Stomach (tissue), 9 donors: ENCODE data around the gene DENND1B. TPM values are rescaled to one million over a fixed set of nuclear protein-coding genes. Genes with fewer than 3 reads are reported as not detected.

Source experiments
- DNase-seq, 2 donors: peaks; one replicate each; pipeline versions ENCODE4 v3.0.0 to v3.0.0-alpha.2; 2013 to 2019
- H3K27ac ChIP-seq, 5 donors: fragments of 200-600 bp in 4 of 5; sonication (generic) in 4 of 5; one replicate each; pipeline ENCODE4 v1.5.1; 2013 to 2019; ENCODE audit warnings: mild to moderate bottlenecking in 1 of 5, moderate library complexity in 1 of 5
- H3K27me3 ChIP-seq, 3 donors: fragments of 200-600 bp; sonication (generic); one replicate each; pipeline ENCODE4 v1.5.1; 2017 to 2019; ENCODE audit warnings: mixed run types in 1 of 3
- H3K36me3 ChIP-seq, 4 donors: fragments of 200-600 bp; sonication (generic); 1 replicate in 3 of 4; 2 replicates in 1 of 4; pipeline ENCODE4 v1.5.1; 2016 to 2019
- H3K4me1 ChIP-seq, 4 donors: fragments of 200-600 bp; sonication (generic); one replicate each; pipeline ENCODE4 v1.5.1; 2016 to 2019
- H3K4me3 ChIP-seq, 4 donors: fragments of 200-600 bp; sonication (generic) in 3 of 4; one replicate each; pipeline ENCODE4 v1.5.1; 2016 to 2019; ENCODE audit warnings: mild to moderate bottlenecking in 1 of 4
- H3K9me3 ChIP-seq, 4 donors: fragments of 200-600 bp; sonication (generic); one replicate each; pipeline ENCODE4 v1.5.1; 2016 to 2019
- EP300 ChIP-seq: sonication (generic); formaldehyde crosslinking; IDR thresholded peaks from one replicate; pipeline ENCODE4 v1.6.1; 2017; ENCODE audit warnings: antibody characterized with exemption
- POLR2A ChIP-seq, 4 donors: fragments of 450-650 bp; IDR thresholded peaks; one replicate each; pipeline ENCODE4 v1.6.1; 2016; ENCODE audit warnings: antibody characterized with exemption in 4 of 4, control low read depth in 2 of 4, mild to moderate bottlenecking in 1 of 4, moderate library complexity in 1 of 4
- POLR2AphosphoS5 ChIP-seq, 3 donors: sonication (generic); formaldehyde crosslinking; IDR thresholded peaks; one replicate each; pipeline ENCODE4 v1.6.1; 2016; ENCODE audit warnings: antibody characterized with exemption in 3 of 3
- WGBS, 5 donors: extraction: QIAGEN DNeasy Blood & Tissue Kit in 3 of 5; methylation state at CpG; one replicate each; pipeline versions ENCODE4 v1.1.5 to v1.1.7; 2013 to 2018; 5-methylcytosine and 5-hydroxymethylcytosine counted together
- intact Hi-C: fragments of 100-400 bp; cut with DNase I; formaldehyde crosslinking; loops from one replicate; pipeline ENCODE4 v1.15.1; 2023; ENCODE audit warnings: low total_unique reads
- polyA plus RNA-seq, 3 donors: library from polyadenylated mRNA; stranded (reverse); fragments of 200-250 nt; gene quantifications; one replicate each; pipeline ENCODE4 v1.2.3, GENCODE V29; 2013
- total RNA-seq, 5 donors: library from RNA; depleted of rRNA; stranded (reverse); fragments of >200 nt; gene quantifications; one replicate each; pipeline versions ENCODE4 v1.1.0 to v1.2.3, GENCODE V29; 2014 to 2016
- TF ChIP-seq, protein P1 (sequence below), 7 experiments: fragments of 450-650 bp in 4 of 7; fragments of 200-600 bp in 3 of 7; sonication (generic) in 3 of 7; IDR thresholded peaks; one replicate each; pipeline ENCODE4 v1.5.1; 2016 to 2019; ENCODE audit warnings: antibody characterized with exemption in 7 of 7, control low read depth in 2 of 7, mild to moderate bottlenecking in 1 of 7
- donor health status: healthy with polysubstance abuse.
- donor health status: Bipolar disorder and iron deficiency.
- donor health status: healthy.

Gene DENND1B
- total and polyA plus RNA-seq, 8 donors, result 2.9 to 435 (median 13.7) TPM

GRCh38 chr1:197733324-197733723 lies 42.0 kb downstream of the DENND1B start:
- Histone ChIP-seq H3K4me1 (peaks cover 0 to 4% (median under 1%) of the 10 kb centered on the region in 4 donors), H3K36me3 (no peaks in the 10 kb centered on the region), H3K27ac (no peak overlapping the region), H3K27me3 (no peaks in the 10 kb centered on the region), H3K9me3 (no peaks in the 10 kb centered on the region), H3K4me3 (no peak overlapping the region)
- DNase-seq, result no peak
- no peak for TF ChIP-seq POLR2A (IDR thresholded peaks at IDR 0.05)
- TF ChIP-seq, protein P1, sequence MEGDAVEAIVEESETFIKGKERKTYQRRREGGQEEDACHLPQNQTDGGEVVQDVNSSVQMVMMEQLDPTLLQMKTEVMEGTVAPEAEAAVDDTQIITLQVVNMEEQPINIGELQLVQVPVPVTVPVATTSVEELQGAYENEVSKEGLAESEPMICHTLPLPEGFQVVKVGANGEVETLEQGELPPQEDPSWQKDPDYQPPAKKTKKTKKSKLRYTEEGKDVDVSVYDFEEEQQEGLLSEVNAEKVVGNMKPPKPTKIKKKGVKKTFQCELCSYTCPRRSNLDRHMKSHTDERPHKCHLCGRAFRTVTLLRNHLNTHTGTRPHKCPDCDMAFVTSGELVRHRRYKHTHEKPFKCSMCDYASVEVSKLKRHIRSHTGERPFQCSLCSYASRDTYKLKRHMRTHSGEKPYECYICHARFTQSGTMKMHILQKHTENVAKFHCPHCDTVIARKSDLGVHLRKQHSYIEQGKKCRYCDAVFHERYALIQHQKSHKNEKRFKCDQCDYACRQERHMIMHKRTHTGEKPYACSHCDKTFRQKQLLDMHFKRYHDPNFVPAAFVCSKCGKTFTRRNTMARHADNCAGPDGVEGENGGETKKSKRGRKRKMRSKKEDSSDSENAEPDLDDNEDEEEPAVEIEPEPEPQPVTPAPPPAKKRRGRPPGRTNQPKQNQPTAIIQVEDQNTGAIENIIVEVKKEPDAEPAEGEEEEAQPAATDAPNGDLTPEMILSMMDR (IDR thresholded peaks at IDR 0.05), result no peak
- TF ChIP-seq EP300, result no peak
- TF ChIP-seq POLR2AphosphoS5 (IDR thresholded peaks at IDR 0.05), result no peak
- 76 to 84% (median 80%) methylated on average over 5 of the region's 5 CpGs for WGBS, 5 donors
- intact Hi-C loops, result no loop called here

DNA sequence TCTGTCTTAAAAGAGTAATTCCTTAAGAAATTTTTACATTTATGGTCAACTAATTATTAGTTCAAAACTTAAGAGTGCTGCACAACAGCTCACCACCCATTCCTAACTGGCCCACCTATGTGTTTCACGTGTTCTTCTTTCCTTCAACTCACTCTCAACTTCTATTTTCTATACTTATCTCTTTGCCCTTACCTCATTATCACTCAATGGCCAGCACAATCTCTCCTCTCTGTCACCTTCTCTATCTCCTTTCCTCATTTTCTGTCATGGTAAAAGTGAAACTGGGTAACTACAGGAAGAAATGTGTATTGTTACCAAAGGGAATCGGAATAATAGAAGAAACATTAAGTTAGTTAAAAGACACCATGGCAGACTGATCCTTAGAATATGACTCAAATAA lies 43.1 kb downstream of the DENND1B start:
- Histone ChIP-seq H3K27me3 (no peaks in the 10 kb centered on the region), H3K36me3 (no peaks in the 10 kb centered on the region), H3K27ac (no peak overlapping the region), H3K4me3 (no peak overlapping the region), H3K9me3 (no peaks in the 10 kb centered on the region), H3K4me1 (no peaks in the 10 kb centered on the region)
- no peak for TF ChIP-seq EP300
- TF ChIP-seq, protein P1 (IDR thresholded peaks at IDR 0.05), result no peak
- TF ChIP-seq POLR2A (IDR thresholded peaks at IDR 0.05), result no peak
- TF ChIP-seq POLR2AphosphoS5 (IDR thresholded peaks at IDR 0.05), result no peak
- WGBS, 5 donors, result 86 to 97% (median 95%) methylated on average over 2 of the region's 2 CpGs
- intact Hi-C loops, result no loop called here
- DNase-seq, result no peak

DNA sequence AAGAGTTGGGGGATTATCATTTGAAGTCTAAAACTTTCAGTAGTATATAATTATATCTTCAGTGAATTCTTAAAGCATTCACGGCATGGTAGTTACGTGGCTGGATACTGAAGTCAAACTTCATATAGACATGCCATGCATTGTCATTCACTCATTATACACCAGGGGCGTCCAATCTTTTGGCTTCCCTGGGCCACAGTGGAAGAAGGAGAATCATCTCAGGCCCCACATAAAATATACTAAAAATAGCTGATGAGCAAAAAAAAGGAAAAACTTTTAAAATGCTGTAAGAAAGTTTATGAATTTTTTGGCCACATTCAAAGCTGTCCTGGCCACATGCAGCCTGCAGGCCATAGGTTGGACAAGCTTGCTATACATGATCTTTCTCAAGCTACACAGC lies 43.8 kb downstream of the DENND1B start:
- Histone ChIP-seq H3K36me3 (no peaks in the 10 kb centered on the region), H3K4me1 (no peaks in the 10 kb centered on the region), H3K9me3 (peaks cover 0 to 1% (median 0%) of the 10 kb centered on the region in 4 donors), H3K27me3 (no peaks in the 10 kb centered on the region), H3K4me3 (no peak overlapping the region), H3K27ac (no peak overlapping the region)
- DNase-seq, result no peak
- 92 to 99% (median 96%) methylated on average over 3 of the region's 3 CpGs for WGBS, 5 donors
- intact Hi-C loops, result no loop called here
- TF ChIP-seq POLR2AphosphoS5 (IDR thresholded peaks at IDR 0.05) (no peak), POLR2A (IDR thresholded peaks at IDR 0.05) (no peak), EP300 (no peak)
- TF ChIP-seq, protein P1 (IDR thresholded peaks at IDR 0.05), result no peak

DNA sequence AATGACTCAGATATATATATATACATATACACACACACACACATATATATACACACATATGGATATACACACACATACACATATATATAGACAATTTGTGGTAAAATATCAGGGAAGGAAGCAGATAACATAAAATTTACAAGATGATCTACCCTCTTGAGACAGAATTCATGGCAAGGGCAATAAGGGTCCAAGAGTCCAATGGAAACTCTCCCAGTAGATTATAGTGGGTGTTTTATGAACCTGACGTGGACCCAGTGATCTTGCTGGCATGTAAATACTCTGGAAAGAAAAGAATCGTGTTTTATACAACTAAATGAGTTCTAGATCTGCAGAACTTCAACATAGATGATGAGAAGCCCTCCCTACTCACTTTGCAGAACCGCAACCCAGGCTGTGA lies 49.3 kb downstream of the DENND1B start:
- peaks cover 6 to 24% (median 11%) of the 10 kb centered on the region in 4 donors for H3K9me3 ChIP-seq
- H3K36me3 ChIP-seq, result no peaks in the 10 kb centered on the region
- H3K4me1 ChIP-seq, result no peaks in the 10 kb centered on the region
- intact Hi-C loops, result no loop called here
- no peak overlapping the region for H3K4me3 ChIP-seq
- WGBS, 5 donors, result 92 to 99% (median 97%) methylated on average over 3 of the region's 3 CpGs
- no peak overlapping the region for H3K27ac ChIP-seq
- H3K27me3 ChIP-seq, result no peaks in the 10 kb centered on the region
- TF ChIP-seq POLR2A (IDR thresholded peaks at IDR 0.05) (no peak), POLR2AphosphoS5 (IDR thresholded peaks at IDR 0.05) (no peak), EP300 (no peak)
- TF ChIP-seq, protein P1 (IDR thresholded peaks at IDR 0.05), result no peak
- no peak for DNase-seq
